C4-2B (cell line): ENCODE measurements around the gene MESP2.

Experiments used
- ZFX ChIP-seq: fragments of 450-650 bp; IDR thresholded peaks from 2 replicates; pipeline ENCODE4 v1.6.1; 2017
- TF ChIP-seq, protein P1 (sequence below): fragments of 450-650 bp; conservative IDR thresholded peaks from 2 replicates; pipeline ENCODE4 v1.5.1; 2017; ENCODE audit warnings: mild to moderate bottlenecking

DNA sequence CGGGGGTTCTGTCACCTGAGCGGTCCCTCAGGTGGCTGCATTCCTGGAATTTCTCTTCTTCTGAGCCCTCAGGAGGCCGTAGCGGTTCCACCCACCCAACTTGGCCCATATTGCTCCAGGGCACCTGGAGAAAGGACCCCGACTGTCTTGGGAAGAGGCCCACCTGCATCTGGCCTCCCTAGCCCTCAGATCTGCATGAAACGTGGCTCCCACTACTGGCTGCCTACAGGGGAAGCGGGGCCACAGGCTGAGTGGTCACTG lies 48.4 kb downstream of the MESP2 start:
- TF ChIP-seq, protein P1, sequence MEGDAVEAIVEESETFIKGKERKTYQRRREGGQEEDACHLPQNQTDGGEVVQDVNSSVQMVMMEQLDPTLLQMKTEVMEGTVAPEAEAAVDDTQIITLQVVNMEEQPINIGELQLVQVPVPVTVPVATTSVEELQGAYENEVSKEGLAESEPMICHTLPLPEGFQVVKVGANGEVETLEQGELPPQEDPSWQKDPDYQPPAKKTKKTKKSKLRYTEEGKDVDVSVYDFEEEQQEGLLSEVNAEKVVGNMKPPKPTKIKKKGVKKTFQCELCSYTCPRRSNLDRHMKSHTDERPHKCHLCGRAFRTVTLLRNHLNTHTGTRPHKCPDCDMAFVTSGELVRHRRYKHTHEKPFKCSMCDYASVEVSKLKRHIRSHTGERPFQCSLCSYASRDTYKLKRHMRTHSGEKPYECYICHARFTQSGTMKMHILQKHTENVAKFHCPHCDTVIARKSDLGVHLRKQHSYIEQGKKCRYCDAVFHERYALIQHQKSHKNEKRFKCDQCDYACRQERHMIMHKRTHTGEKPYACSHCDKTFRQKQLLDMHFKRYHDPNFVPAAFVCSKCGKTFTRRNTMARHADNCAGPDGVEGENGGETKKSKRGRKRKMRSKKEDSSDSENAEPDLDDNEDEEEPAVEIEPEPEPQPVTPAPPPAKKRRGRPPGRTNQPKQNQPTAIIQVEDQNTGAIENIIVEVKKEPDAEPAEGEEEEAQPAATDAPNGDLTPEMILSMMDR = no peak
- no peak for TF ChIP-seq ZFX
